GM19455 (cell line): ENCODE results near the gene DENND2C.

Source experiments
- ATAC-seq: cut with Tn5 transposase; IDR thresholded peaks from one replicate; pipeline ENCODE4 v1.9.1; 2021; ENCODE audit not compliant: unreplicated experiment

DENND2C gene

DNA sequence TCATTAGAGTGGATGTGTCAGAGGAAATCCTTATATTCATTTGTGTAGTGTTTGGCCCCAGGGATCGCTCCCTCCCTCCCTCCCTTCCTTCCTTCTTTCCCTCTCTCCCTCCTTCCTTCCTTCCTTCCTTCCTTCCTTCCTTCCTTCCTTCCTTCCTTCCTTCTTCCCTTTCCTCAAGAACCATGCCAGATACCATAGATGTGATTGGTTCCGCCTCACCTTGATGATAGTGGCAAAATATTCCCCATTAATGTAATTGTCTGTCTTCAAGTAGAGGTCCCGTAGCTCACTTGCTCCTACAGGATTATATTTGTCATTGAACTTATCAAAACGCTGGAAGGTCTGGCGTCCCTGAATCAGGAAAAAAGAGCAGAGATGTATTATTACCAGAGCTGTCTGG lies 7.8 kb upstream of the DENND2C start:
- no peak for ATAC-seq

GRCh38 chr1:114676115-114676514 lies 6.3 kb upstream of the DENND2C start:
- no peak for ATAC-seq

- no peak for ATAC-seq
Measured at GRCh38 chr1:114671939-114672275, 2.1 kb upstream of the DENND2C start.

- no peak for ATAC-seq
Measured at GRCh38 chr1:114671011-114671938, 1.4 kb upstream of the DENND2C start.

- peak; percentile 99 for ATAC-seq
Measured at GRCh38 chr1:114670083-114671010, 498 bp upstream of the DENND2C start.

DNA sequence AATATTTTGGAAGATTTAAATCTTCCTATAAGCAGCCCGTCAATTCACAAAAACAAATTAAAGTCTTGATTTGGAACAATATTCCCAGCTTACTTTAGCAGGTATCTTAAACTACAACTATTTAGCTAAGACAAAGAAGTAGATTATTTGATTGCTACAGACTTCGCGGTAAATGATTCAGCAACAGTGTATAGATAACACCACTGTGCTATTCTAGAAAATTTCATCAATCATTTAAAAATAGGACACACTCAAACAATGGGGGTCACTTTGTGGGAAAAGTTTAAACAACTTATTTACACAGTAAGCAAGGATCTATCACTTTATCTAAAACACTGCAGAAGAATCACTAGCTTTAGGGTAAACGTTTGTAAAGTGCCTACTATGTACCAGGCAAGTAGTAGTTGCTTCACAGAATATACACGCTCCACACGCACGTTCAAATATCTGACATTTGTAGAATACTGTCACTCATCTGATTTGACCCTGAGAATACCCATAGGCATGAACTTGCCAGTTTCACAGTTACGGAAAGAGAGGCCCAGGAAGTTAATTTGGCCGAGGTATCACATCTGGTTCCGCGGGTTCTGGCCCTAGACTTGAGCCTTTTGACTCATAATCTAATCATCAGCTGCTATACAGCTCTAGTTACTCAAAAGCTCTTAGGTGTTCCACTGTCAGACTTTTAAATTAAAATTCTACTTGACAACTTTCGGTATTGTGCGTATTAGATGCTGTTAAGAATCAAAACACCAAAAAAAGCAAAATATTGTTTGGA lies 876 bp downstream of the DENND2C start:
- no peak for ATAC-seq

DNA sequence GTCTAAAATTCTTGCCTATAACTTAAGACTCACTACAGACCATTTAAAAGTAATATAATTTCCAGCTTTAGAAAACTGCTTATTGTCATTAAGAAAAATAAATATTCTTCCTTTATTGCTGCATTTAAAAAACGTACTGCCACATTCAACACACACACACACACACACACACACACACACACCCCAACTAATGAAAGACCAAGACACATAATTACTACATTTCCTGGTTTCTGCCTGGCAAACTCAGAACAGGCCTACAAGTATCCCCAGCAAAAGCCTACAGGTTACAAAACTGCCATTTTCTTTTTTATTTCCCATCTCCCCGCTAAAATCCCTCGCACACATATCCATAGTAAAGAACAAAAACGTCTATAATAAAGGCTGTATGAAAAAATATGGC lies 1.5 kb downstream of the DENND2C start:
- no peak for ATAC-seq

- no peak for ATAC-seq
Measured at GRCh38 chr1:114666954-114667353, 2.9 kb downstream of the DENND2C start.

DNA sequence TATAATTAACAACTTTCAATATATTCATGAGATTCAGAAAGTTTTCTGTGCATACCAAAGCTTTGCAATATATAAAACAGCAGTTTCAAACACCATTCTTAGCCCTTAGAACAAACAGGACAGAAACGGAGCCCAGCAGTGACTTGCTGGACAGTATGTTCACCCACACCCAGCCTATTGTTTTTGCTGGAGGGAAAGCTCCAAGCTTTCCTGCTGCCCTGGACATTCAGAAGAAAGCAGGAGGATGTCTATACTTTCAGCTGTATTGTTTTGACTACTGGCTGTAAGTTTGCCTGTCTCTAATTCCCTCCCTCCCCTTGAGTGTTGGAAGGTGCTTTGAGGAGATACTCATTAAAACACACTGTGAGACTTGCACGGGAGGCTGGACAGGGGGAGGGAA lies 9.6 kb downstream of the DENND2C start:
- ATAC-seq: no peak

DNA sequence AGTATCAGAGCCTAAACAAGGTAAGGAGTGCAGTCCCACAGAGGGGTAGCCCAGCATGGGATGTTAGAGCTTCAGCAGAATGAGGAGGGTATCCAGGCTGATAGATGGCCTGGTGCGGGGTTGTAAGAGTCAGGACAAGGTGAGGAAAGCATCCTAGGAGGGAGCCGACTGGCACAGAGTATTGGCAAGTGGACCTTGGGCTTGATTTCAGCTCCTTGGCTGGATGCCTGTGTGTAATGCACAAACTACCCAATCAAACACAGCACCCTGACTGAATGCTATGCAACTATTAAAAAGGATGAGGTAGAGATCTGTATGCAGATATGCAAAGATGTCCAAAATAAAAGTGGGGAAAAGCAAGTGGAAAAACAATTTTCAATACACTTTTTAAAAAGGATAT lies 18.0 kb downstream of the DENND2C start:
- ATAC-seq: no peak

GRCh38 chr1:114648503-114648902 lies 21.3 kb downstream of the DENND2C start:
- no peak for ATAC-seq

- ATAC-seq: no peak
Measured at GRCh38 chr1:114641377-114641776, 28.5 kb downstream of the DENND2C start.

DNA sequence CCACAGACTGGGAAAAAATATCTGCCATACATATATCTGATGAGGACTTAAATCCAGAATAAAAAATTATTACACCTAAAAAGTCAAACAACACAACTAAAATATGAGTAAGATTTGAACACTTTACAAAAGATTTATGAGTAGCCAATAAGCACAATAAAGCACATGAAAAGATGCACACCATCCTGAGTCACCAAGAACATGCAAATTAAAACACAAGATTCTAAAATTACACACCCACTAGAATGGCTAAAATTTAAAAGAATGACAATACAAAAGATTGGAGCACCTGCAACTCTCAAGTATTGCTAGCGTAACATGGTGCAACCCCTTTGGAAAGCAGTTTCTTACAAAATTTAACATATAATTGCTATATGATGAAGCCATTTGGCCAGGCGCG lies 30.9 kb downstream of the DENND2C start:
- ATAC-seq: no peak

- no peak for ATAC-seq
Measured at GRCh38 chr1:114632427-114632826, 37.4 kb downstream of the DENND2C start.

DNA sequence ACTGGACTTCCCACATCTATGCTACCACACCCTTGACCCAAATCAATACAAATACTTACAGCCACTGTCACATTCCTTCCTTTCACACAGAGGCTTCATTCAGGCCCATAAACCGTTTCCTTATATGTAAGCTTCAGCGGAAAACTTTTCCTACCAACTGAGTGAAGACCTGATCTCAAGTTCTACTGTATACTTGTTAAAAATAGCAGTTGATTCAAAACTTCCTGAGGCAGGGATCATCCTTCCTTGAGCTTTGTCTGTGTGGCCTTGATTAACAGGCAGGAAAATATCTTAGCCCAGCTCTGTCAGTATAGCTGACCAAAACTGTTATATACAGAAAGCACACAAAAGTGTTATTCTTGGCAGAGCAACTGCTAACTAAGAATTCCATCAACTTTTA lies 42.7 kb downstream of the DENND2C start:
- no peak for ATAC-seq

- no peak for ATAC-seq
Measured at GRCh38 chr1:114623364-114623763, 46.5 kb downstream of the DENND2C start.

- no peak for ATAC-seq
Measured at GRCh38 chr1:114620419-114620818, 49.4 kb downstream of the DENND2C start.

DNA sequence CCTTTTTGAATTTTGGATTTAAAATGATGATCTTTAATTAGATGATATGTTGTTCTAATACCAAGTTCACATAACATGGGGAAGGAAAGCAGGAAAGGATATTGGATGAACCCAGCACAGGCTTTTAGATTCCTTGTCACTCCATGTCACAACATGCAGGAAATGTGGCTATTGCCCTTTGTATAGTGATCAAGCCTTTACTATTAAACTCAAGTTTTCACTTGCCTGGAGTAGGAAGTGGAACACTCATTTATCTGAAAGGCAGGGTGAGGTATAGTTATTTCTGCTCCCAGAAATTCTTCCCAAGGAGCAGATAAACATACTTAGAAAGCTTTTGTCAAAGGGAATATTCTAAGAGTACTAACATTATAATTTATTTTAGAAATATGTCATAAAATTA lies 51.2 kb downstream of the DENND2C start:
- no peak for ATAC-seq

DNA sequence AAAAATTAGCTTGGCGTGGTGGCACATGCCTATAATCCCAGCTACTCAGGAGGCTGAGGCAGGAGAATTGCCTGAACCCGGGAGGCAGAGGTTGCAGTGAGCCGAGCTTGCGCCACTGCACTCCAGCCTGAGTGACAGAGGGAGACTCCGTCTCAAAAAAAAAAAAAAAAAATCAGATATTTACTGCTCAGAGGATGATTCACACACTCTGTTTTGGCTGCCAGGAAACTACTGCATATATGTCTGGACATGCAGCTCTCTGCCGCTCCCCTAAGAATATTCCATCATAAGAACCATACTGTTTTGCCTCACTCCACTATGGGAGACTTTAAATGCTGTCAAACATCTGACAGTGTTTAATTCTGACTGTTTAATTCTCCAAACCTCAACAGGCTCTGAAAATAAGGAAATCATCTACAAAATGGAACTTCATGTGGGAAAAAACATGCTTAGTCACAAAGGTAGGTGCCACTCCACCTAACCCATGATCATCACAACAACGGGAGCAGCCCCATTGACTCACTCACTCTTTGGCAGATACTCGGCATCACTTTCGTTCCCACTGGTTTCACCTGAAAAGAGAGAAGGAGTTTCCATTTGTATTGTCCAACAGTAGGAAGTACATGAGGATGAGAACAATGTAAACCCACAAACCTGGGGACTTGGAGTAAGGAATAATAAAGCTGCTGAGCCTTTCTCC lies 59.2 kb downstream of the DENND2C start:
- ATAC-seq: no peak

DNA sequence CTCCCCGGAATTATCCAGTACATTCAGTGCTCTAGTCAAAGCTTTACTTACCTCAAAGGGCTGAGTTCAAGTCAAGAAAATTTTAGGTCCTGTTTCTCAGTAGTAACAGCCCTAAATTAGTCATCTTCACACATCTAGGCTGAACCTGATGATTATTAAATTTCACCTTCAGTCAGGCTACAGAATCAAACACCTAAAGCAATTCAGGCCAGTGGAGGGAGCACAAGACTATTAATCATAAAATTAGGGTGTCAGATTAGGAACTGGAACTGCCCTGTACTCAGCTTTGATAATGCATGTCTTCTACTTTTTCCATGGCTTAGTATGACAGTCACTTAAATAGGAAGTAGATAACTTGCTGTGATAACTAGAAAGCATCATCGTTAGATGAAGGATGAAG lies 60.0 kb downstream of the DENND2C start:
- no peak for ATAC-seq

DNA sequence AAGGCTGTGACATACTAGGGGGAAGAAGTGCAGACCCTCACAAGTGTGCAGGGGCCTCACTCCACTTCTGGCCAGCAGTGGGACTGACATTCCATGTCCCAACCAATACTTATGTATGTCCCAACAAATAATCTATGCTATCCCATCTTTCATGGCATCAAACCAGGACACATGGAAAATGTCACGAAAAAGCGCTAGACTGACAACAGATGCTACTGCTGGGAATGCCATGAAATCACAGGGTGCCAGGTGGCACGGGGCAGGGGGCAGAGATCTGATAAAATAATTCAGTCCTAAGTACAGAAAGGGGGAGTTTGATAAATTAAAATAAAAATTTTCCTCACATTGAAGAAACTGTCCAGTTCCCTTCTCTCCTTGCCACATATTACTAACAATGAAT lies 60.8 kb downstream of the DENND2C start:
- no peak for ATAC-seq
